BLaER1 (cell line): ENCODE results near the gene SORL1-AS1.
"Not testable (repeated sequence)": the region's sequence is repeated elsewhere in the genome, so short reads cannot be mapped to it uniquely, and the experiment has no call there.

Experiments
- H3K27ac ChIP-seq: shearing (Covaris generic); formaldehyde crosslinking; 2 replicates; pipeline ENCODE4 v1.8.1; 2022
- H3K27me3 ChIP-seq: shearing (Covaris generic); formaldehyde crosslinking; 2 replicates; pipeline ENCODE4 v1.8.1; 2022
- H3K36me3 ChIP-seq: shearing (Covaris generic); formaldehyde crosslinking; 2 replicates; pipeline ENCODE4 v1.8.1; 2022
- H3K4me1 ChIP-seq: shearing (Covaris generic); formaldehyde crosslinking; 2 replicates; pipeline ENCODE4 v1.8.1; 2022
- H3K4me2 ChIP-seq: shearing (Covaris generic); formaldehyde crosslinking; 2 replicates; pipeline ENCODE4 v1.8.1; 2022
- H3K4me3 ChIP-seq: shearing (Covaris generic); formaldehyde crosslinking; 2 replicates; pipeline ENCODE4 v1.8.1; 2022
- H3K9ac ChIP-seq: shearing (Covaris generic); formaldehyde crosslinking; 2 replicates; pipeline ENCODE4 v1.8.1; 2022
- H3K9me3 ChIP-seq: shearing (Covaris generic); formaldehyde crosslinking; 2 replicates; pipeline ENCODE4 v1.8.1; 2022
- H4K20me1 ChIP-seq: shearing (Covaris generic); formaldehyde crosslinking; 2 replicates; pipeline ENCODE4 v1.8.1; 2022
- Cebpa-rat ChIP-seq: shearing (Covaris generic); IDR thresholded peaks from 2 replicates; pipeline ENCODE4 v1.8.1; 2022

The SORL1-AS1 gene

GRCh38 chr11:121419836-121420235 is 32.9 kb downstream of the SORL1-AS1 start:
- Histone ChIP-seq H3K9ac (no peak overlapping the region), H4K20me1 (no peaks in the 10 kb centered on the region), H3K27ac (no peak overlapping the region), H3K4me2 (no peak overlapping the region), H3K36me3 (no peaks in the 10 kb centered on the region), H3K4me3 (no peak overlapping the region), H3K27me3 (no peaks in the 10 kb centered on the region), H3K4me1 (peaks cover 81% of the 10 kb centered on the region), H3K9me3 (peaks cover 23% of the 10 kb centered on the region)
- TF ChIP-seq Cebpa-rat: no peak

- Histone ChIP-seq H3K27me3 (no peaks in the 10 kb centered on the region), H3K9ac (no peak overlapping the region), H3K27ac (peak overlapping the region; percentile 59; the same call in 1 of the 2 replicates), H3K4me1 (peaks cover 78% of the 10 kb centered on the region), H3K9me3 (peaks cover 17% of the 10 kb centered on the region), H3K4me2 (peak overlapping the region; percentile 60), H3K4me3 (no peak overlapping the region), H4K20me1 (no peaks in the 10 kb centered on the region), H3K36me3 (no peaks in the 10 kb centered on the region)
- TF ChIP-seq Cebpa-rat: no peak
Measured at GRCh38 chr11:121418625-121419114, 34.1 kb downstream of the SORL1-AS1 start.

- Histone ChIP-seq H3K36me3 (no peaks in the 10 kb centered on the region), H3K27ac (peak overlapping the region; percentile 59), H3K9me3 (peaks cover 8% of the 10 kb centered on the region), H3K9ac (no peak overlapping the region), H3K4me2 (peak overlapping the region; percentile 60), H3K27me3 (no peaks in the 10 kb centered on the region), H3K4me3 (no peak overlapping the region), H3K4me1 (peaks cover 68% of the 10 kb centered on the region), H4K20me1 (no peaks in the 10 kb centered on the region)
- no peak for TF ChIP-seq Cebpa-rat
Measured at GRCh38 chr11:121417607-121418006, 35.2 kb downstream of the SORL1-AS1 start.

- Histone ChIP-seq H3K9ac (no peak overlapping the region; the same call in 1 of the 2 replicates), H3K27me3 (no peaks in the 10 kb centered on the region), H3K27ac (peak overlapping the region; percentile 59), H3K4me1 (peaks cover 63% of the 10 kb centered on the region), H3K36me3 (no peaks in the 10 kb centered on the region), H3K9me3 (peaks cover 6% of the 10 kb centered on the region), H4K20me1 (no peaks in the 10 kb centered on the region), H3K4me3 (no peak overlapping the region), H3K4me2 (peak overlapping the region; percentile 60)
- peak; percentile 94 for TF ChIP-seq Cebpa-rat
Measured at GRCh38 chr11:121417055-121417551, 35.7 kb downstream of the SORL1-AS1 start.

- Histone ChIP-seq H3K36me3 (no peaks in the 10 kb centered on the region), H3K27ac (no peak overlapping the region), H3K27me3 (no peaks in the 10 kb centered on the region), H3K4me1 (peaks cover 55% of the 10 kb centered on the region), H4K20me1 (no peaks in the 10 kb centered on the region), H3K9ac (no peak overlapping the region), H3K9me3 (no peaks in the 10 kb centered on the region; the same call in 1 of the 2 replicates), H3K4me3 (no peak overlapping the region), H3K4me2 (peak overlapping the region; percentile 60)
- no peak for TF ChIP-seq Cebpa-rat
Measured at GRCh38 chr11:121415856-121416255, 36.9 kb downstream of the SORL1-AS1 start.

- H3K27me3 ChIP-seq: no peaks in the 10 kb centered on the region
- H3K36me3 ChIP-seq: no peaks in the 10 kb centered on the region
- no peak overlapping the region for H3K4me2 ChIP-seq
- no peaks in the 10 kb centered on the region for H3K9me3 ChIP-seq
- no peak for TF ChIP-seq Cebpa-rat
- H3K4me3 ChIP-seq: no peak overlapping the region
- no peaks in the 10 kb centered on the region for H4K20me1 ChIP-seq
- H3K27ac ChIP-seq: no peak overlapping the region
- H3K9ac ChIP-seq: no peak overlapping the region
- peaks cover 41% of the 10 kb centered on the region for H3K4me1 ChIP-seq
Measured at GRCh38 chr11:121414141-121414913, 38.4 kb downstream of the SORL1-AS1 start.

GRCh38 chr11:121412711-121413415 is 39.9 kb downstream of the SORL1-AS1 start:
- H3K4me2 ChIP-seq: no peak overlapping the region
- H4K20me1 ChIP-seq: no peaks in the 10 kb centered on the region
- no peak overlapping the region for H3K4me3 ChIP-seq
- H3K27me3 ChIP-seq: no peaks in the 10 kb centered on the region
- no peak for TF ChIP-seq Cebpa-rat
- H3K9me3 ChIP-seq: no peaks in the 10 kb centered on the region
- no peak overlapping the region for H3K9ac ChIP-seq
- no peak overlapping the region for H3K27ac ChIP-seq
- peaks cover 26% of the 10 kb centered on the region for H3K4me1 ChIP-seq
- no peaks in the 10 kb centered on the region for H3K36me3 ChIP-seq

- H3K4me2 ChIP-seq: no peak overlapping the region
- peaks cover 19% of the 10 kb centered on the region for H3K4me1 ChIP-seq
- H3K27ac ChIP-seq: no peak overlapping the region
- H4K20me1 ChIP-seq: no peaks in the 10 kb centered on the region
- H3K9ac ChIP-seq: no peak overlapping the region
- H3K27me3 ChIP-seq: no peaks in the 10 kb centered on the region
- H3K9me3 ChIP-seq: no peaks in the 10 kb centered on the region
- no peak overlapping the region for H3K4me3 ChIP-seq
- TF ChIP-seq Cebpa-rat: no peak; the same call in 1 of the 2 replicates
- H3K36me3 ChIP-seq: no peaks in the 10 kb centered on the region
Measured at GRCh38 chr11:121412000-121412587, 40.7 kb downstream of the SORL1-AS1 start.

- H4K20me1 ChIP-seq, H3K9ac ChIP-seq, H3K27me3 ChIP-seq, H3K4me2 ChIP-seq, H3K9me3 ChIP-seq, H3K4me3 ChIP-seq, H3K36me3 ChIP-seq, H3K27ac ChIP-seq: not testable (repeated sequence)
- H3K4me1 ChIP-seq: peaks cover 11% of the 10 kb centered on the region
Measured at GRCh38 chr11:121411330-121411729, 41.4 kb downstream of the SORL1-AS1 start.

- H3K27me3 ChIP-seq, H3K9ac ChIP-seq, H4K20me1 ChIP-seq, H3K4me1 ChIP-seq, H3K4me2 ChIP-seq, H3K27ac ChIP-seq, H3K36me3 ChIP-seq, H3K4me3 ChIP-seq, H3K9me3 ChIP-seq: not testable (repeated sequence)
Measured at GRCh38 chr11:121410041-121410440, 42.7 kb downstream of the SORL1-AS1 start.
